GM12874 (cell line): ENCODE results near the gene NXPH3.

Source experiments
- TF ChIP-seq, protein P1 (sequence below): IDR thresholded peaks from 2 replicates; pipeline ENCODE4 v1.5.1; 2011; ENCODE audit warnings: low read depth, mild to moderate bottlenecking, control low read depth, low read length, moderate library complexity; ENCODE audit not compliant: insufficient read depth

Gene NXPH3

DNA sequence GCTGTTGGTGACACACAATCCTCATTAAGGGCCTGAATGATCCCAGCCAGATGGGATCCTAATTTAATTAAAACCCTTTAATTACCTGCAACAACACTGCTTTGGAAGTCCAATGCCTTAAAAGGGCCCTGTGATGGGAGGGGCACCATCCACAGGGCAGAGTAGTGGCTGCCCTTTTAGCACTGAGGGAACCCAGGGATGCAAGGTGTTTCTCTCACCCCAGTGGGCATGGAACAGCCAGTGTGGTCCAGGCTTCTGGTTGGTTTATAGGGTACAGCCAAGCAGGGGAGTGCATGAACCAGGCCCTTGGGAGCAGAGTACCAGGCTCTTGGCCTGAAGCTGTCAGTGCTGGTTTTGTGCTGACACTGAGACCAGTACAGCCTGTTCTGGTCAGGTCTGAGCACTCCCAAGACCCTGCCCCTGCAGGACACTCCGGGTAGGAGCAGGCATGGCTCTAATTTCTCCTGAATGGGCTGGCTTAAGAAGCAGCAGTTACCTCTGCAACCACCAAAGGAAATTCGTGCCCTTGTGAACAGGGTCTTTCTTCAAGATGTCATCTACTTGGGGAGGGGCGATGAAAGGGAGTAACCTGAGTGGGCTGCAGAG lies 9.9 kb downstream of the NXPH3 start:
- TF ChIP-seq, protein P1, sequence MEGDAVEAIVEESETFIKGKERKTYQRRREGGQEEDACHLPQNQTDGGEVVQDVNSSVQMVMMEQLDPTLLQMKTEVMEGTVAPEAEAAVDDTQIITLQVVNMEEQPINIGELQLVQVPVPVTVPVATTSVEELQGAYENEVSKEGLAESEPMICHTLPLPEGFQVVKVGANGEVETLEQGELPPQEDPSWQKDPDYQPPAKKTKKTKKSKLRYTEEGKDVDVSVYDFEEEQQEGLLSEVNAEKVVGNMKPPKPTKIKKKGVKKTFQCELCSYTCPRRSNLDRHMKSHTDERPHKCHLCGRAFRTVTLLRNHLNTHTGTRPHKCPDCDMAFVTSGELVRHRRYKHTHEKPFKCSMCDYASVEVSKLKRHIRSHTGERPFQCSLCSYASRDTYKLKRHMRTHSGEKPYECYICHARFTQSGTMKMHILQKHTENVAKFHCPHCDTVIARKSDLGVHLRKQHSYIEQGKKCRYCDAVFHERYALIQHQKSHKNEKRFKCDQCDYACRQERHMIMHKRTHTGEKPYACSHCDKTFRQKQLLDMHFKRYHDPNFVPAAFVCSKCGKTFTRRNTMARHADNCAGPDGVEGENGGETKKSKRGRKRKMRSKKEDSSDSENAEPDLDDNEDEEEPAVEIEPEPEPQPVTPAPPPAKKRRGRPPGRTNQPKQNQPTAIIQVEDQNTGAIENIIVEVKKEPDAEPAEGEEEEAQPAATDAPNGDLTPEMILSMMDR = 0 out of 2 replicates have a peak, but pooled peaks have one; percentile 25

DNA sequence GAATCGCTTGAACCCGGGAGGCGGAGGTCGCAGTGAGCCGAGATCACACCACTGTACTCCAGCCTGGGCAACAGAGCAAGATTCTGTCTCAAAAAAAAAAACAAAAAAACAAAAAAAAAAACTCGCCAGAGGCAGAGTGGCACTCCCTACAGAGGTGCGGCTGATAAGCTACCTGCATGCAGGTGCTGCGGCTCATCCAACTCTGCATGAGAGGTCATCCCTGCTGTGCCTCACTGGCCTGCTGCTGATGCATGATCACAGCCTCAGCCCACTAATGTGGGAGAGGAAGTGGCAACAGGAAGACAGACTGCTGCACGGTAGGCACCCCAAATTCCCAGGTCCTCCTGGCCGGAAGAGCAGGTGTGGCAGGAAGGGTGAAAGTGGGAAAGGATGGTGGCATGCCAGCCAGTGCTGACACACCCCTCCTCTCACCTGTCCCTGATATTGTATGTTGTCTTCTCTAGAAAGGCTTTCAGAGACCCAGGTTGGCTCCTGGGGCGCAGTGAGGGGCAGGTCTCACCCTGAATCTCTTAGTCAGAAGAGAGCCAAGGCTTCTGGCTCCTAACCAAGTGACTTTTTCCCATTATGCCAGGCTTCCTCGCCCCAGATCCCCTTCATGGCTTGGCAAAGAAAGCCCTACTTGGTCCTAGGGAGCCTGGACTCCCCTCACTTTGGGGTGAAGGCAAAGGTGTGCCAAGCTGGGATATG lies 11.8 kb downstream of the NXPH3 start:
- TF ChIP-seq, protein P1 = no peak

DNA sequence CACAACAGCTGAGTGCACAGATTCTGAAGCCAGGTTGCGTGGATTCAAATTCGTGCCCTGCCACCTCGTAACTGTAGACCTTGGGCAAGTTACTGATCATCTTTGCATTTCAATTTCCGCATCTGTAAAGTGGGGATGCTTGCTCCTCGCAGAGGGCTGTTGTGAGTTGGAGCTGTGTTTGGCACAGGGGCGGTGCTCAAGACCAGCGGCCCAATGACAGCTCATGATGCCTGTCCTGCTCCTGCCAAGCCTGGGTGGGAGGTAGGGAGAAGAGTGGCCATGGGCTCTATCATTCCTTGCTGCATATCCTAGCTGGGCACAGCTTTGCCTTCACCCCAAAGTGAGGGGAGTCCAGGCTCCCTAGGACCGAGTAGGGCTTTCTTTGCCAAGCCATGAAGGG lies 12.6 kb downstream of the NXPH3 start:
- TF ChIP-seq, protein P1 = no peak

DNA sequence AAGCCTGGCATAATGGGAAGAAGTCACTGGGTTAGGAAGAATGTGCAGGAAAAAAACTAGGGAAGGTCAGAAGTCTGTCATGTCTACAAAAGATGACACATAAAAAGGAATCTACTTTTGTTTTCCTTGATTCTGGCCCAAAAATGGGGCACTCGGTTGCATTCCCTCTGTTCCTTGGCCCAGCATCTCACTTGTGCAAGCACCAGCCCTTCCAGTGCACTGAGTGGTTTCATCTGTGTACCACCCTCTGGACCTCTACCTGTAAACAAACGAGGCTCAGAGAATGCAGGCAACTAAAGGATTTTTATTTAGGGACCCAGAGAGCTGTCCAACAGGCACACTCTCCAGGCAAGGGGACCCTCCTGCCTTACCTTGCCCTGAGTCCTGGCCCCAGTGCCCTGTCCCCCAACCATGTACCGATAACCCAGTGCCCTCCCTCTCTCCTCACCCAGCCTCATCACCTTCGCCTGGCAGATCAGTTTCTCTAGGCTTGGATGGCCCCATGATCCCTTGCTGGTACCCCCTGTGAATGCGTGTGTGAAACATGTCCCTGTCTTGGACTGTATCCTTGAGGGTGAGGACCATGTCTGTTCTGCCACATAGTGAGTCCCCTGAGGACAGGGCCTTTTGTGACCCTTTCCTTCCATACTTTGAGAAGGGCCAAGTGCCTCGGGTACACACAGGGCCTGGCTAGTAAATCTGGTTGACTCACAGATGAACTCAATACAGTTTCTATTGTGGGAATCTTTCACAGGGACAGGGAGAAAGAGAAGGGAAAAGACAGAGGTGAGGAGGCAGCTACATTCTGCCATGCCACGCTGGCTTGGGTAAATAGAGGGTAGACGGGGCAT lies 13.3 kb downstream of the NXPH3 start:
- TF ChIP-seq, protein P1 = no peak

DNA sequence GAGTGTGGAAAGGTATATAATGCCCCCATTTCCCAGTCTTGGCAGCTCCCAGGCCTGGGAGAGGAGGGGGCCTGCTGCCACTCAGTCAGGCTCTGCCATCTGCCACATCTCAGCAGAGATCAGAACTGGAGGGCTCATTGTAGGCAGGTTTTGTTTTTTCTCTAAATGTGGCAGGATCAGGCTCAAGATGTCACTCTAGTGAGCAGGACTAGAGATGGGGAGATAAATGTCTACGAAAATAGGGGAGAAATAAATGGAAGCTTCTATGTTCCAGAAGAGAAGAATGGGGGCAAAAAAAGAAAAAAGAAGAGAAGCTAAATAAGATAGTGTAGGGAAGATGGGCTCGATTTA lies 13.9 kb downstream of the NXPH3 start:
- TF ChIP-seq, protein P1 = no peak

DNA sequence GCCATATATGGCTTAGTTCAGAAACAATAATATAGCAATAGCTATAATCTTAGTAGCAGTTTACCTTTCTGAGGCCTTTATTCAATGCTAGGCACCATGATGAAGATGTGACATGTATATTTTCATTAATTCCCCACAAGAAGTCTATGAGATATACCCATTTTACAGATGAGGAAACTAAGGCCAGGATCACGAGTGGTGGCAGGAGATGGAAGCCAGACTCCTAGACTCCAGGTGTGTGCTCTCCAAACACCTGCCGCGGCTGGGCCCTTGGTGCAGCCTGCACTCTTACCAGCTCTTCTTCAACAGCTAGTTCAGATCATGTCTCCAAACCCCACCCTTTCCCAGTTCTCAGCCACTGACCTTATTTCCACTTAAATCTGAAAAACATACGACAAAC lies 15.2 kb downstream of the NXPH3 start:
- TF ChIP-seq, protein P1 = no peak

DNA sequence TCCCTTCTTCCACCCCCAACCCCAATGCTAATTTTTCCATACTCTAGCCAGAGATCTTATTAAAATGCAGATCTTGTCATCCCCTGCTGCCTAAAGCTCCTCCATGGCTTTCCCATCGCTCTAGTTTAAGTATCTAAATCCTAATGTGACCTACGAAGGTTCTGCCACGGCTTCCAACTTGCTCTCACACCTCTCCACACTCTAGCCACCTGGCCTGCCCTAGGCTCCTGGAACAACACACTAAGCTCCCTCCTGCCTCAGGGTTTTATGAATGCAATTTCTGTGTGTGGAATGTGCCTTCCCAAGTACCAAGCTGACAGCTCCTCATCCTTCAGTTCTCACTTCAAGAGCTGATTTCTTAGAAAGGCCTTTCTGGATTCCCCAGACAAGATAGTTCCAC lies 16.6 kb downstream of the NXPH3 start:
- TF ChIP-seq, protein P1 = no peak
